ENCODE results near the gene SEMA5B. TPM values are rescaled to one million over a fixed set of nuclear protein-coding genes. Genes with fewer than 3 reads are reported as not detected.

The SEMA5B gene
- total RNA-seq, 1 experiment from 2014 or later, result 0.04 TPM

DNA sequence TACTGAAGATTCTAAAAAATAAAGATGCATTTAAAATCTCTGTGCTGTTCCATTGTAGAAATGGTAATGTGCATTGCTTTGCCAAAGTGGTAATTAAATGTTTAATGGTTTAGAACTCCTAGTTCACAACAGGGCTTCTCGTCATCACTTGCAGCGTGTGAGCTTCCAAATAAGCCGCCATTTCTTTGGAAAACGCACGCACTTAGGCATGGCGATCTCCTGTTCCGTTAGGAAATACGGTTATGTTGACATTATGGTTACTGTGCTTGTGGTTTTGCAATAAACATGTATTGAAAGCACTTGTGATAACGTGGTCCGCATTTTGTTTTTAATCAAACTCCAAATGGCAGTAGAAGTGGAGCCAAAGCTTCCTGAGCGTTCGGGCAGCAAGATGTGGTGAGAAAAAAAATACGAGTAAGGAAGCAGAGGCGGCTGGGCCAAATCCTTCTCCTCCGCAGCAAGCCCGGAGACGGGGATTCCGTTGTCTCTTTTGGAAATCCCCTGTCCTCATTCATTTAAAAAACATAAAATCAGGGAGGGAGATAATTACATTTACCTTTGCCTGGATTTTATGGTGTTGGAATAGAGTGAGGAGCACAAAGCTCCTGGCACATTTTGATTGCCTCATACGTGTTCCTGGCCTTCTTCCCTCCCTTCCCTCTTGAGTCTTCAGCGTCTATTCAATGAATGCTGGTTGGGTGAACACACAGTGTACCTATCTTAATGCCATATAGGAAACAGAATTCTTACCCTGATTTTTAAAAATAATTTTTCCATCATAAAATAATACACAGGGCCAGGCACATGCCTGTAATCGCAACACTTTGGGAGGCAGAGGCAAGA, 135.2 kb downstream of the SEMA5B start:
- no peak overlapping the region for H3K4me2 ChIP-seq (ENCODE audit: low read length)
- ChIA-PET CTCF (interaction anchor here (0.6 kb wide), 1 partner anchor 224 kb away, joined by 4 read pairs; no protein-coding TSS in a partner anchor), POLR2A (ENCODE audit: unreplicated experiment) (no interaction called here)

GRCh38 chr3:122890720-122891220, 136.8 kb downstream of the SEMA5B start:
- intact Hi-C loops (cut with micrococcal nuclease), result no loop called here
- Histone ChIP-seq H3K27me3 (ENCODE audit: low read length) (no peaks in the 10 kb centered on the region), H3K79me2 (ENCODE audit: low read length) (no peaks in the 10 kb centered on the region), H3K4me2 (ENCODE audit: low read length) (no peak overlapping the region), H3K36me3 (ENCODE audit: low read depth, low read length) (no peaks in the 10 kb centered on the region), H3F3A (ENCODE audit: low read length, unreplicated experiment) (no peaks in the 10 kb centered on the region), H3K9ac (ENCODE audit: low read length) (no peak overlapping the region), H3K4me1 (ENCODE audit: insufficient read depth, low read length) (peaks cover 19% of the 10 kb centered on the region), H3K9me2 (replicated peaks; ENCODE audit: low read length) (no peaks in the 10 kb centered on the region), H2AFZ (ENCODE audit: low read length) (no peak overlapping the region), H3K4me3 (ENCODE audit: low read length) (no peak overlapping the region), H3K9me3 (ENCODE audit: low read length) (no peaks in the 10 kb centered on the region), H3K27ac (ENCODE audit: low read length) (no peak overlapping the region), H4K20me1 (ENCODE audit: low read length) (no peaks in the 10 kb centered on the region)
- no TSS peak for BruUV-seq (replicated peaks)
- ATAC-seq (no peak), DNase-seq (no peak)
- POLR2A ChIA-PET (ENCODE audit: unreplicated experiment), result no interaction called here
- TF ChIP-seq, protein P1, sequence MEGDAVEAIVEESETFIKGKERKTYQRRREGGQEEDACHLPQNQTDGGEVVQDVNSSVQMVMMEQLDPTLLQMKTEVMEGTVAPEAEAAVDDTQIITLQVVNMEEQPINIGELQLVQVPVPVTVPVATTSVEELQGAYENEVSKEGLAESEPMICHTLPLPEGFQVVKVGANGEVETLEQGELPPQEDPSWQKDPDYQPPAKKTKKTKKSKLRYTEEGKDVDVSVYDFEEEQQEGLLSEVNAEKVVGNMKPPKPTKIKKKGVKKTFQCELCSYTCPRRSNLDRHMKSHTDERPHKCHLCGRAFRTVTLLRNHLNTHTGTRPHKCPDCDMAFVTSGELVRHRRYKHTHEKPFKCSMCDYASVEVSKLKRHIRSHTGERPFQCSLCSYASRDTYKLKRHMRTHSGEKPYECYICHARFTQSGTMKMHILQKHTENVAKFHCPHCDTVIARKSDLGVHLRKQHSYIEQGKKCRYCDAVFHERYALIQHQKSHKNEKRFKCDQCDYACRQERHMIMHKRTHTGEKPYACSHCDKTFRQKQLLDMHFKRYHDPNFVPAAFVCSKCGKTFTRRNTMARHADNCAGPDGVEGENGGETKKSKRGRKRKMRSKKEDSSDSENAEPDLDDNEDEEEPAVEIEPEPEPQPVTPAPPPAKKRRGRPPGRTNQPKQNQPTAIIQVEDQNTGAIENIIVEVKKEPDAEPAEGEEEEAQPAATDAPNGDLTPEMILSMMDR (conservative IDR thresholded peaks at IDR 0.05; ENCODE audit: low read depth, low read length), result no peak
- TF ChIP-seq EZH2phosphoT487 (IDR thresholded peaks at IDR 0.05; ENCODE audit: borderline replicate concordance, low read length) (no peak), EZH2 (IDR thresholded peaks at IDR 0.05; ENCODE audit: low read length, unreplicated experiment) (no peak)
- CTCF ChIA-PET, result no interaction called here

More for the DNA sequence above, 135.2 kb downstream of the SEMA5B start:
- DNase-seq (no peak), ATAC-seq (no peak)
- Histone ChIP-seq H3K36me3 (ENCODE audit: low read depth, low read length) (no peaks in the 10 kb centered on the region), H3K9me2 (replicated peaks; ENCODE audit: low read length) (no peaks in the 10 kb centered on the region), H3K9ac (ENCODE audit: low read length) (no peak overlapping the region), H3K27me3 (ENCODE audit: low read length) (no peaks in the 10 kb centered on the region), H3F3A (ENCODE audit: low read length, unreplicated experiment) (no peaks in the 10 kb centered on the region), H2AFZ (ENCODE audit: low read length) (no peak overlapping the region), H3K4me3 (ENCODE audit: low read length) (no peak overlapping the region), H4K20me1 (ENCODE audit: low read length) (no peaks in the 10 kb centered on the region), H3K27ac (ENCODE audit: low read length) (no peak overlapping the region), H3K9me3 (ENCODE audit: low read length) (no peaks in the 10 kb centered on the region), H3K4me1 (ENCODE audit: insufficient read depth, low read length) (peaks cover 19% of the 10 kb centered on the region), H3K79me2 (ENCODE audit: low read length) (no peaks in the 10 kb centered on the region)
- intact Hi-C loops (cut with micrococcal nuclease), result no loop called here
- BruUV-seq (replicated peaks), result no TSS peak
- TF ChIP-seq EZH2 (IDR thresholded peaks at IDR 0.05; ENCODE audit: low read length, unreplicated experiment) (no peak), EZH2phosphoT487 (IDR thresholded peaks at IDR 0.05; ENCODE audit: borderline replicate concordance, low read length) (no peak)
- TF ChIP-seq, protein P1 (conservative IDR thresholded peaks at IDR 0.05; ENCODE audit: low read depth, low read length), result no peak

Measured in PC-3 (cell line).